ENCODE results near the gene RGS14.
"Not testable (repeated sequence)": the region's sequence is repeated elsewhere in the genome, so short reads cannot be mapped to it uniquely, and the experiment has no call there.

The RGS14 gene

DNA sequence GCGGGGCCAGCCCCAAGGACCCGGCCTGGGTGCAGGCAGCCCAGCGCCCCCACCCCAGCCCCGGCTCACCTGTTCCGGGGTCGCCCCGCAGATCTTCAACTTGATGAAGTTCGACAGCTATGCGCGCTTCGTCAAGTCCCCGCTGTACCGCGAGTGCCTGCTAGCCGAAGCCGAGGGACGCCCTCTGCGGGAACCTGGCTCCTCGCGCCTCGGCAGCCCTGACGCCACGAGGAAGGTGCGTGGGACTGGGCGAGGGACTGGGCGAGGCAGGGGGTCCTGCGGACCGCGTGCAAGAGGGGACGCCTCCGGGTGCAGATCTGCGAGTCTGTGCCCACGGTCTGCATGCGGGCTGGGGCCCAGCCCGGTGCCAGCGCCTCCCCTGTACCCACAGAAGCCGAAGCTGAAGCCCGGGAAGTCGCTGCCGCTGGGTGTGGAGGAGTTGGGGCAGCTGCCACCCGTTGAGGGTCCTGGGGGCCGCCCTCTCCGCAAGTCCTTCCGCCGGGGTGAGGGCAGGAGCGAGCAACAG lies 9.7 kb downstream of the RGS14 start:
- no peak for DNase-seq

DNA sequence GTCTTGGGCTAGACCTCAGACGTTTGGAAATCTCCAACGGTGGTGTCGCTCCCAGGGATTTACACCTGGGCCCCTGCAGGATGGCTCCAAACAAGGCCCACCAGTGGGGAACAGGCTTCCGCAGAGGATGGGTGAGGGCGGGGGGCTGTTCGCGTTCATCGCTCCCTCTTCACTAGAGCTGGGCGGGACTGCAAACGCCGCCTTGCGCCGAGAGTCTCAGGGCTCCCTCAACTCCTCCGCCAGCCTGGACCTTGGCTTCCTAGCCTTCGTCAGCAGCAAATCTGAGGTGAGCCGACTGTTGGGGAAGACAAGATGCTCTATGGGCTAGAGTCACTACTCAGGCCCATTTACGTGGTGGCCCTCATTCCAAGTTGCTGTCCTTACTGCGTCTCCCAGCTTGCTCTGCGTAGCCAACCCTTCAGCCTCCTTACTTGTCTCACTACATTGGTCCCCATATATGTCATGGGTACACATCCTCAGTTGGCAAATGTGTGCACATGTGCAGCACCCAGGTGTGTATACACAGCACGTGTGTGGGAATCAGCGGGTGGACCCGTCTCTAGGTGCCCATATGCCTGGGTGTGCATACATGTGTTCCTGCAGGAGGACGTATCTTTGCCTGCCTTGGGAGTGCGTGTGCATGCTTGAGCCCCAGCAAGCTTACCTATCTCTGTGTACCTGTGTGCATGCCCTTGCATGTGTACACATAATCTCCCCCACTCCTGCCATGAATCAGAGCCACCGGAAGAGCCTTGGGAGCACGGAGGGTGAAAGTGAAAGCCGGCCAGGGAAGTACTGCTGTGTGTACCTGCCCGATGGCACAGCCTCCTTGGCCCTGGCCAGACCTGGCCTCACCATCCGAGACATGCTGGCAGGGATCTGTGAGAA lies 10.5 kb downstream of the RGS14 start:
- DNase-seq, result no peak

- DNase-seq, result no peak
Observed at GRCh38 chr5:177368869-177369644, 11.3 kb downstream of the RGS14 start.

DNA sequence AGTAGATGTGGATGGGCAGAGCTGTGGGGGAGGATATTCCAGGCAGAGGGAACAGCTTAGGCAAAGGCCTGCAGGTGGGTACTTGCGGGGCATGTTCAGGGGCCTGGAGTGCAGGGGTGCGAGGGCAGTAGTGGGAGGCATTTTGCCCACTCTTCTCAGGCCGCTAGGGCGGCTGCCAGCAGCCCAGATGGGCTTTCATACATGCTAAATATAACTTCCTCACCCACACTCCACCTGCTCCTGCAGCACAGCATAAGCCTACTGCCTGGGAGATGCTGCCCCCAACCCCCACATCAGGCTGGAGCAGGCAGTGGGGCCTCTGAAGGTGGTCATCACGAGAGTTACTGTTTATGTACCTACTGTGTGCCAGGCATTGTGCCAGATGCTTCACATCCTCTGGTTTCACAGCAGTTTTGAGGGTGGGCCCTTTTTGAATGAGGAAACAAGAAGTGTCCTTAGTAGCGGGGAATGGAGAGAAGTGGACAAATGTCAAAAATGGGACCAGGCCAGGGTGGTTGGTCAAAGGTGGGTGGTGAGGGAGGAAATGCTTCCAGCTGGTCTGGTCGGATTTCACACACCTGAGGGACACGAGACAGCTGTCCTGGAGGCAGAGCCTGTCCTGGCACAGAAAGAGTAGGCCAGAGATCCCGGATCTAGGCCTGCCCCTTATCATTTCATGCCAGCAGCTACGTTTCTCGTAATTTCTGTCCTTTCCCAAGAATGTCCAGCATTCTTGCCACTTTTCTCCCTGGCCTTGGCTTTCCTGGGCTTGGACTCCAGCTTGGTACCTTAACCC lies 12.1 kb downstream of the RGS14 start:
- DNase-seq, result no peak

GRCh38 chr5:177370488-177371119 lies 12.9 kb downstream of the RGS14 start:
- DNase-seq, result no peak

- DNase-seq, result no peak
Observed at GRCh38 chr5:177371120-177372033, 13.7 kb downstream of the RGS14 start.

- DNase-seq, result no peak
Observed at GRCh38 chr5:177372034-177372896, 14.5 kb downstream of the RGS14 start.

- no peak for DNase-seq
Observed at GRCh38 chr5:177372910-177373309, 15.2 kb downstream of the RGS14 start.

GRCh38 chr5:177373806-177374205 lies 16.1 kb downstream of the RGS14 start:
- DNase-seq, result no peak

- DNase-seq, result no peak
Observed at GRCh38 chr5:177374211-177374610, 16.5 kb downstream of the RGS14 start.

GRCh38 chr5:177375516-177375915 lies 17.8 kb downstream of the RGS14 start:
- DNase-seq, result not testable (repeated sequence)

DNA sequence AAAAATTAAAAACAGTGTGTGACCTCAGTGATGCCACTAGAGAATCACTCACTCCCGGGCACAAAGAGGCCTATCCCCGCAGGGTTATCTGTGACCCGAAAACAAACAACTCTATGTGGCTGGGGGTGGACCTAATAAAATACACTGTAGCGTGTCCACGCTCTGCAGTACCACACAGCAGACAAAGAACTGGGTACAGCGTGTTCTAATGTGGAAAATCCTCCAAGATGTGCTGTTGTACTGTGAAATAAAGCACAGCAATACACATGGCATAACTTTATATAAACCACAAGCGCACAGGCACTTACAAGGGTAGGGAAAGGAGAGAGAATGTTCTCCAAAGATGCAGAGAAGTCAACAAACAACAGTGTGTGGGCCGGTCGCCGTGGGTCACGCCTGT lies 18.4 kb downstream of the RGS14 start:
- DNase-seq, result no peak

DNA sequence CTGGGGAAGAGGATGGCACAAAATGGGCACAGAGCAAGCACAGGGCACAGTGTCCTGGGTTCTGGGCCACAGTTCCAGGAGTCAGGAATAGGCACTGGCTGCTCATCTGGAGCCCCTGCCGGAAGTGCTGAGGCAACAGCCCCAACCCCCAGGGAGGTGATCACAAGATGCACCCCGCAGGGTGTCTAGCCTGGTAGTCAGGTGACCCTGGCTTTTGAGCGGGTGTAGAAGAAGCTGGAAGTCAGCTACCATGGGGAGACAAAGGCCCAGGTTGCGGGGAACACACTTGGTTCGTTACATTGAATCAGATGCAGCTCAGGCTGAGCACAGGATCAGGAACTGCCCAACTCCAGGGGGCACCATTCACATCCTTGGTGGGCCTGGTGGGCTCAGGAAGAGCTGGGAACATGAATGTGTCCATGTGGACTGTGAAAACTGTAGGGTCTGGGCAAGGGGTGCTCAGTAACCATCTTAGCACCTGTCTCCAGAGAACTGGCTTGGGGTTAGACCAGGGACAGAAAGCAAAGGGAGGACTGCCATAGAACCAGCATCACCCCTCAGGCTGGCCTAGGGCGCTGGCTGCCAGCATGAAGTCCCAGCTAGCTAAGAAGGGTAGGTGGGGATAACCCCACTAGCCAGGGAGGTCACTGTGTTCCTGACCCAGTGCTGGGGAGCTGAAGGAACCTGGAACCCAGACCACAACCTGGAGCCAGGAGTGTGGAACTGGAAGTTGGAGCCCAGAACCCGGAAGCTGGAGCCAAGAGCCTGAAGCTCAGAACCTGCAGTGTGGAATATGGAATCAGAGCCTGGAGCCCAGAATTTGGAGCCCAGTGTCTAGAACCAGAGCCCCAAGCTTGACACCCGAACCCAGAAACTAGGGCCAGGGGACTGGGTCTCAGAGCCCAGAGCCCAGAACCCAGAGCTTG lies 20.4 kb downstream of the RGS14 start:
- DNase-seq, result no peak

- DNase-seq, result no peak
Observed at GRCh38 chr5:177378884-177379883, 21.5 kb downstream of the RGS14 start.

GRCh38 chr5:177380805-177381126 lies 23.0 kb downstream of the RGS14 start:
- DNase-seq, result no peak

DNA sequence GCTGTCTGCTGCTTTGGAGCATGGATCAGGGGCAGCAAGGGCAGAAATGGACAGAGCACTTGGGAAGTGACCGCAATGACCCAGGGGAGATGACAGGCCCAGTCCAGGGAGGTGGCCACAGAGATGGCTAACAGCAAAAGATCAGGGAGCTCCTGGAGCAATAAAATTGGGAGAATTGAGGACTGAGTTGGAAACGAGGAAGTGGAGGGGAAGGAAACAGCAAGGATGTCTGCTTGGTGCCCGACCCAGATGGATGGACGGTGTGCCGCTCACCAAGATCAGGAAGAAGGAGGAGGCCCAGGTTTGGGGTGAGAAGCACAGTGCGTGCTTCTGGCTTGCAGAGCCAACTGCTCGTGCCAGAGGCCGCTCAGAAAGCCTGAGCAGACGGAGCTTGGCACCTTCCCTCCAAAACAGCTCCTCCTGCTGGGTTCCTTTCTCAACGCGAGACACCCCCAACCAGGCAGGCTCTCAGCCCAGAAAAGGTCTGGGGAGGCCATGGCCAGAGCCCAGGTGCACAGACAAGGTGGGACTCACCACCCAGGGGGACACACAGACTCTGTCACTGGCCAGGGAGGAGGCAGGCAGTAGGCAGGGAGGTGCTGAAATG lies 24.8 kb downstream of the RGS14 start:
- DNase-seq, result peak; percentile 27

DNA sequence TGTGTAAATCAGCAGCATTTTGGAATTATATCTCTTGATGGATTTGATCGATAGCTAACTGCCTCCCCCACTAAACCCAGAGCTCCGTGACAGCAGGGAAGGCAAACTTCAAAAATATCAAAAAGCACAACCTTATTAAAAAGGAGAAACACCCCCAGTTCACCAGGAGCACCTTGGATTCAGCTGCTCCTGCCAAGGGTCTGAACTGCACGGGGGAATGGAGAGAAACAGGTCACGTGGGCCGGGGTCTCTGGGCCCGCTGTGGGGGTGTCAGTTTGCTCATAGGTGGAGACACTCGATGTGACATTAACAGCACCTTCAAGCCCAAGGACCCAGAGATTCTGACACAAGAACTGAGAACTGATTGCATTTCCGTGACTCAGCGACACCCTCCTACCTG lies 25.5 kb downstream of the RGS14 start:
- no peak for DNase-seq

DNA sequence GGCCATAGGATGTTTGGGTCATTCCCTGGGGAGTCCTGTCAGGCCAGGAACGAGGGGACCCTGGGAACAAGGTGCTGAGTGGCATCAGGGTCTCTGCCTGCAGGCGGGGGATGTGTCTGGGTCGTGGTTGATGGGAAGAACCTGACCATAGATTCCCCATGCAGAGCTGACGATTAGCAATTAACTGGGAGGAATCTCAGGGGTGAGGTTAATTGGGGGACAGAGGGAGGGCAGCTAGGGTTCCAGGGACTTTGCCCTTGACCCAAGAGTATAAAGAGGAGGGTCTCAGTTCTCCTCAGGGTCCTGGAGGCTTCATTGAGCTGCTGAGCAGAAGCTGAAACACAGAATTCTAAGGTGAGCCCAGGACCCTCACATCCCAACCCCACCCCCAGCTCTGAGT lies 26.4 kb downstream of the RGS14 start, which contains the start of gene SLC34A1:
Gene SLC34A1 (plus strand): TSS at position 301 of the 400 bp plus-strand sequence. CDS start 1,308 bp downstream, outside the sequence.
- no peak for DNase-seq

Data from GDM1 (cell line).